ENCODE results near the gene TSGA10.

TSGA10 gene

DNA sequence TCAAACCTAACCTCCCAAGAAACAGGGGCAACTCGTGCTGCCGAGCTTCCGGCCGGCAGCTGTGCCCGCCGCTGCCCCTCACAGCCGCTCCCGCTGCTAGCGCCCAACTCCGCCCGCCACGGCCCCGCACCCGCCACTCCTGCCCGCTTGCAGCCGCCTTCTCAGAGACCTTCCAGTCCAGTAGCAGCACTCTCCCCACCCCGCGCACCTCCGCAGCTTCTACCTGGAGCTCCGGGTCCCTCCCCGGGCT, 14.0 kb downstream of the TSGA10 start:
- Histone ChIP-seq H3K9me3 (ENCODE audit: control insufficient read depth, insufficient read depth, low read depth, low read length) (no peaks in the 10 kb centered on the region; the same call in 1 of the 2 replicates), H3K4me1 (ENCODE audit: control insufficient read depth, insufficient read depth, low read length) (peaks cover 2% of the 10 kb centered on the region; the same call in 1 of the 2 replicates), H3K4me3 (ENCODE audit: low read depth, low read length) (peak overlapping the region; percentile 81), H3K27ac (ENCODE audit: extremely low read depth, low read depth, low read length) (peak overlapping the region; percentile 74; the same call in 1 of the 2 replicates), H3K36me3 (ENCODE audit: control insufficient read depth in 2 of 2, insufficient read depth in 1 of 2, low read length in 2 of 2) (no peaks in the 10 kb centered on the region; a peak in 1 of 3 replicates)
- TF ChIP-seq, protein P1, sequence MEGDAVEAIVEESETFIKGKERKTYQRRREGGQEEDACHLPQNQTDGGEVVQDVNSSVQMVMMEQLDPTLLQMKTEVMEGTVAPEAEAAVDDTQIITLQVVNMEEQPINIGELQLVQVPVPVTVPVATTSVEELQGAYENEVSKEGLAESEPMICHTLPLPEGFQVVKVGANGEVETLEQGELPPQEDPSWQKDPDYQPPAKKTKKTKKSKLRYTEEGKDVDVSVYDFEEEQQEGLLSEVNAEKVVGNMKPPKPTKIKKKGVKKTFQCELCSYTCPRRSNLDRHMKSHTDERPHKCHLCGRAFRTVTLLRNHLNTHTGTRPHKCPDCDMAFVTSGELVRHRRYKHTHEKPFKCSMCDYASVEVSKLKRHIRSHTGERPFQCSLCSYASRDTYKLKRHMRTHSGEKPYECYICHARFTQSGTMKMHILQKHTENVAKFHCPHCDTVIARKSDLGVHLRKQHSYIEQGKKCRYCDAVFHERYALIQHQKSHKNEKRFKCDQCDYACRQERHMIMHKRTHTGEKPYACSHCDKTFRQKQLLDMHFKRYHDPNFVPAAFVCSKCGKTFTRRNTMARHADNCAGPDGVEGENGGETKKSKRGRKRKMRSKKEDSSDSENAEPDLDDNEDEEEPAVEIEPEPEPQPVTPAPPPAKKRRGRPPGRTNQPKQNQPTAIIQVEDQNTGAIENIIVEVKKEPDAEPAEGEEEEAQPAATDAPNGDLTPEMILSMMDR (tag by site-specific recombination; IDR thresholded peaks at IDR 0.05): 0 out of 2 replicates have a peak, but pooled peaks have one; percentile 16
- TF ChIP-seq ZNF777 (tag by site-specific recombination; IDR thresholded peaks at IDR 0.05; ENCODE audit: borderline replicate concordance) (no peak), ZNF639 (tag by site-specific recombination; IDR thresholded peaks at IDR 0.05) (no peak), ZXDB (tag by site-specific recombination; IDR thresholded peaks at IDR 0.05) (peak; percentile 70; the same call in 1 of the 2 replicates), ZBTB8A (tag by site-specific recombination; IDR thresholded peaks at IDR 0.05) (peak; percentile 94), ZNF610 (tag by site-specific recombination; IDR thresholded peaks at IDR 0.05; ENCODE audit: borderline replicate concordance) (peak; percentile 90), ZNF341 (tag by site-specific recombination; IDR thresholded peaks at IDR 0.05; ENCODE audit: low read depth) (peak; percentile 88; the same call in 1 of the 2 replicates), ZNF175 (tag by site-specific recombination; IDR thresholded peaks at IDR 0.05) (no peak), ZNF501 (tag by site-specific recombination; IDR thresholded peaks at IDR 0.05) (peak; percentile 76), ZIC2 (tag by site-specific recombination; IDR thresholded peaks at IDR 0.05) (peak; percentile 65), GLI4 (tag by site-specific recombination; IDR thresholded peaks at IDR 0.05) (no peak), ZNF596 (tag by site-specific recombination; IDR thresholded peaks at IDR 0.05) (no peak), ZNF391 (tag by site-specific recombination; IDR thresholded peaks at IDR 0.05; ENCODE audit: borderline replicate concordance, low read depth) (0 out of 2 replicates have a peak, but pooled peaks have one; percentile 36), OSR2 (tag by site-specific recombination; IDR thresholded peaks at IDR 0.05) (peak; percentile 62; the same call in 1 of the 2 replicates), ZNF155 (tag by site-specific recombination; IDR thresholded peaks at IDR 0.05) (no peak), ZBTB20 (tag by site-specific recombination; IDR thresholded peaks at IDR 0.05) (peak; percentile 40; the same call in 1 of the 2 replicates), PRDM1 (tag by site-specific recombination; IDR thresholded peaks at IDR 0.05) (no peak), ZNF692 (tag by site-specific recombination; IDR thresholded peaks at IDR 0.05) (peak; percentile 68), KLF16 (tag by site-specific recombination; IDR thresholded peaks at IDR 0.05) (peak; percentile 82; the same call in 1 of the 2 replicates), ZNF626 (tag by site-specific recombination; IDR thresholded peaks at IDR 0.05) (no peak), ZFP37 (tag by site-specific recombination; IDR thresholded peaks at IDR 0.05) (peak; percentile 80), ZNF629 (tag by site-specific recombination; IDR thresholded peaks at IDR 0.05) (0 out of 2 replicates have a peak, but pooled peaks have one; percentile 21), REPIN1 (tag by site-specific recombination; IDR thresholded peaks at IDR 0.05; ENCODE audit: low read depth) (0 out of 2 replicates have a peak, but pooled peaks have one; percentile 79), ZNF449 (tag by site-specific recombination; IDR thresholded peaks at IDR 0.05) (peak; percentile 67), ZNF600 (tag by site-specific recombination; IDR thresholded peaks at IDR 0.05) (peak; percentile 67; the same call in 1 of the 2 replicates)
- TF ChIP-seq, protein P2, sequence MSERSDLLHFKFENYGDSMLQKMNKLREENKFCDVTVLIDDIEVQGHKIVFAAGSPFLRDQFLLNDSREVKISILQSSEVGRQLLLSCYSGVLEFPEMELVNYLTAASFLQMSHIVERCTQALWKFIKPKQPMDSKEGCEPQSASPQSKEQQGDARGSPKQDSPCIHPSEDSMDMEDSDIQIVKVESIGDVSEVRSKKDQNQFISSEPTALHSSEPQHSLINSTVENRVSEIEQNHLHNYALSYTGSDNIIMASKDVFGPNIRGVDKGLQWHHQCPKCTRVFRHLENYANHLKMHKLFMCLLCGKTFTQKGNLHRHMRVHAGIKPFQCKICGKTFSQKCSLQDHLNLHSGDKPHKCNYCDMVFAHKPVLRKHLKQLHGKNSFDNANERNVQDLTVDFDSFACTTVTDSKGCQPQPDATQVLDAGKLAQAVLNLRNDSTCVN (tag by site-specific recombination; optimal IDR thresholded peaks at IDR 0.05): peak; percentile 85
- TF ChIP-seq, protein P3, sequence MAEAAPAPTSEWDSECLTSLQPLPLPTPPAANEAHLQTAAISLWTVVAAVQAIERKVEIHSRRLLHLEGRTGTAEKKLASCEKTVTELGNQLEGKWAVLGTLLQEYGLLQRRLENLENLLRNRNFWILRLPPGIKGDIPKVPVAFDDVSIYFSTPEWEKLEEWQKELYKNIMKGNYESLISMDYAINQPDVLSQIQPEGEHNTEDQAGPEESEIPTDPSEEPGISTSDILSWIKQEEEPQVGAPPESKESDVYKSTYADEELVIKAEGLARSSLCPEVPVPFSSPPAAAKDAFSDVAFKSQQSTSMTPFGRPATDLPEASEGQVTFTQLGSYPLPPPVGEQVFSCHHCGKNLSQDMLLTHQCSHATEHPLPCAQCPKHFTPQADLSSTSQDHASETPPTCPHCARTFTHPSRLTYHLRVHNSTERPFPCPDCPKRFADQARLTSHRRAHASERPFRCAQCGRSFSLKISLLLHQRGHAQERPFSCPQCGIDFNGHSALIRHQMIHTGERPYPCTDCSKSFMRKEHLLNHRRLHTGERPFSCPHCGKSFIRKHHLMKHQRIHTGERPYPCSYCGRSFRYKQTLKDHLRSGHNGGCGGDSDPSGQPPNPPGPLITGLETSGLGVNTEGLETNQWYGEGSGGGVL (tag by site-specific recombination; IDR thresholded peaks at IDR 0.05): 0 out of 2 replicates have a peak, but pooled peaks have one; percentile 47
- TF ChIP-seq, protein P4, sequence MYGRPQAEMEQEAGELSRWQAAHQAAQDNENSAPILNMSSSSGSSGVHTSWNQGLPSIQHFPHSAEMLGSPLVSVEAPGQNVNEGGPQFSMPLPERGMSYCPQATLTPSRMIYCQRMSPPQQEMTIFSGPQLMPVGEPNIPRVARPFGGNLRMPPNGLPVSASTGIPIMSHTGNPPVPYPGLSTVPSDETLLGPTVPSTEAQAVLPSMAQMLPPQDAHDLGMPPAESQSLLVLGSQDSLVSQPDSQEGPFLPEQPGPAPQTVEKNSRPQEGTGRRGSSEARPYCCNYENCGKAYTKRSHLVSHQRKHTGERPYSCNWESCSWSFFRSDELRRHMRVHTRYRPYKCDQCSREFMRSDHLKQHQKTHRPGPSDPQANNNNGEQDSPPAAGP (tag by site-specific recombination; IDR thresholded peaks at IDR 0.05): peak; percentile 68; the same call in 1 of the 2 replicates
- ChIA-PET POLR2A (interaction anchor here (0.6 to 2.8 kb wide), 17 partner anchors 9 to 376 kb away, joined by 3 to 58 read pairs (median 5); partner anchors contain the start of genes CRACDL, EIF5B, LIPT1 and MITD1), CTCF (interaction anchor here (0.6 to 1.0 kb wide), 2 partner anchors 11 to 52 kb away, joined by 3 to 7 read pairs; no protein-coding TSS in a partner anchor)
